Activated gamma-delta T cell (primary cell): ENCODE data around the gene PRTFDC1.
"Not testable (repeated sequence)": the region's sequence is repeated elsewhere in the genome, so short reads cannot be mapped to it uniquely, and the experiment has no call there.

Experiments used
- DNase-seq: peaks from one replicate; lab custom pipeline; 2025; lab: John Stamatoyannopoulos, UW

PRTFDC1 gene

GRCh38 chr10:24843256-24843655, 109.2 kb downstream of the PRTFDC1 start:
- no peak for DNase-seq

GRCh38 chr10:24842856-24843255, 109.5 kb downstream of the PRTFDC1 start:
- DNase-seq = no peak

- no peak for DNase-seq
Observed at GRCh38 chr10:24841530-24841929, 110.9 kb downstream of the PRTFDC1 start.

- no peak for DNase-seq
Observed at GRCh38 chr10:24840784-24841183, 111.6 kb downstream of the PRTFDC1 start.

- not testable (repeated sequence) for DNase-seq
Observed at GRCh38 chr10:24837781-24838180, 114.6 kb downstream of the PRTFDC1 start.

- no peak for DNase-seq
Observed at GRCh38 chr10:24834869-24835268, 117.5 kb downstream of the PRTFDC1 start.

GRCh38 chr10:24826009-24826408, 126.4 kb downstream of the PRTFDC1 start:
- no peak for DNase-seq

- DNase-seq = no peak
Observed at GRCh38 chr10:24825551-24825950, 126.9 kb downstream of the PRTFDC1 start.

- DNase-seq = no peak
Observed at GRCh38 chr10:24824536-24824935, 127.9 kb downstream of the PRTFDC1 start.

GRCh38 chr10:24824124-24824523, 128.3 kb downstream of the PRTFDC1 start:
- no peak for DNase-seq

GRCh38 chr10:24822590-24822989, 129.8 kb downstream of the PRTFDC1 start:
- no peak for DNase-seq

- no peak for DNase-seq
Observed at GRCh38 chr10:24821986-24822385, 130.4 kb downstream of the PRTFDC1 start.

GRCh38 chr10:24816868-24817396, 135.5 kb downstream of the PRTFDC1 start:
- no peak for DNase-seq

- no peak for DNase-seq
Observed at GRCh38 chr10:24814568-24815313, 137.7 kb downstream of the PRTFDC1 start.

- DNase-seq = no peak
Observed at GRCh38 chr10:24813856-24814255, 138.6 kb downstream of the PRTFDC1 start.

GRCh38 chr10:24806262-24806661, 146.1 kb downstream of the PRTFDC1 start:
- DNase-seq = no peak

GRCh38 chr10:24804956-24805355, 147.4 kb downstream of the PRTFDC1 start:
- DNase-seq = no peak

- no peak for DNase-seq
Observed at GRCh38 chr10:24804392-24804791, 148.0 kb downstream of the PRTFDC1 start.

GRCh38 chr10:24802378-24802777, 150.0 kb downstream of the PRTFDC1 start:
- DNase-seq = no peak

- no peak for DNase-seq
Observed at GRCh38 chr10:24800861-24801260, 151.5 kb downstream of the PRTFDC1 start.
